ENCODE data around the gene BABAM2. TPM values are rescaled to one million over a fixed set of nuclear protein-coding genes. Genes with fewer than 3 reads are reported as not detected.

BABAM2 gene
- total RNA-seq, 1 donor from 2014 or later: 34.6 TPM

DNA sequence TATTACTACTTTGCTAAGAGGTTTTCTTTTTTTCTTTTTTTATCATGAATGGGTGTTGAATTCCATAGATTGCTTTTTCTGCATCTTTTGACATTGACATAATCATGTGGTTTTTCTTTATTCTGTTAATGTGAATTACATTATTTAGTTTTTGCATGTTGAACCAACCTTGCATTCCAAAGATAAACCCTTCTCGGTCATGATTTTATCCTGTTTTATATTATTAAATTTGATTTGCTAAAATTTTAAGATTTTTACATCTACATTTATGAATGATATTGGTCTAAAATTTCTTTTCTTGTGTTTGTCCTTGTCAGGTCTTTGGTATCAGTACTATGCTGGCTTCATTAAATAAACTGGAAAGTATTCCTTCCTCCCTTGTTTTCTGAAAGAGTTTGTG, 414.7 kb downstream of the BABAM2 start:
- H3K4me2 ChIP-seq: no peak overlapping the region
- no peaks in the 10 kb centered on the region for H3K9me3 ChIP-seq (ENCODE audit: low read depth)
- H3K4me1 ChIP-seq: peaks cover 4% of the 10 kb centered on the region
- TF ChIP-seq, protein P1, sequence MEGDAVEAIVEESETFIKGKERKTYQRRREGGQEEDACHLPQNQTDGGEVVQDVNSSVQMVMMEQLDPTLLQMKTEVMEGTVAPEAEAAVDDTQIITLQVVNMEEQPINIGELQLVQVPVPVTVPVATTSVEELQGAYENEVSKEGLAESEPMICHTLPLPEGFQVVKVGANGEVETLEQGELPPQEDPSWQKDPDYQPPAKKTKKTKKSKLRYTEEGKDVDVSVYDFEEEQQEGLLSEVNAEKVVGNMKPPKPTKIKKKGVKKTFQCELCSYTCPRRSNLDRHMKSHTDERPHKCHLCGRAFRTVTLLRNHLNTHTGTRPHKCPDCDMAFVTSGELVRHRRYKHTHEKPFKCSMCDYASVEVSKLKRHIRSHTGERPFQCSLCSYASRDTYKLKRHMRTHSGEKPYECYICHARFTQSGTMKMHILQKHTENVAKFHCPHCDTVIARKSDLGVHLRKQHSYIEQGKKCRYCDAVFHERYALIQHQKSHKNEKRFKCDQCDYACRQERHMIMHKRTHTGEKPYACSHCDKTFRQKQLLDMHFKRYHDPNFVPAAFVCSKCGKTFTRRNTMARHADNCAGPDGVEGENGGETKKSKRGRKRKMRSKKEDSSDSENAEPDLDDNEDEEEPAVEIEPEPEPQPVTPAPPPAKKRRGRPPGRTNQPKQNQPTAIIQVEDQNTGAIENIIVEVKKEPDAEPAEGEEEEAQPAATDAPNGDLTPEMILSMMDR (IDR thresholded peaks at IDR 0.05): no peak
- no peak for TF ChIP-seq EZH2phosphoT487 (IDR thresholded peaks at IDR 0.05)
- TF ChIP-seq EZH2 (IDR thresholded peaks at IDR 0.05): no peak
- Mint-ChIP-seq H3K27ac (no peak overlapping the region), H3K27me3 (ENCODE audit: insufficient read depth, low read depth) (no peaks in the 10 kb centered on the region), H3K36me3 (peaks cover 15% of the 10 kb centered on the region), H3K4me1 (no peaks in the 10 kb centered on the region), H3K4me3 (no peak overlapping the region), H3K9me3 (peaks cover 7% of the 10 kb centered on the region)
- no peak overlapping the region for H3K4me3 ChIP-seq
- no peak overlapping the region for H3K27ac ChIP-seq
- no peaks in the 10 kb centered on the region for H3K36me3 ChIP-seq
- no peaks in the 10 kb centered on the region for H3K79me2 ChIP-seq (ENCODE audit: low read depth)
- H3F3A ChIP-seq (ENCODE audit: low read depth): no peaks in the 10 kb centered on the region
- no peak for DNase-seq (ENCODE audit: low spot score)
- H3K27me3 ChIP-seq: no peaks in the 10 kb centered on the region
- H2AFZ ChIP-seq (replicated peaks): no peak overlapping the region
- H4K20me1 ChIP-seq (ENCODE audit: low read depth): no peaks in the 10 kb centered on the region
- no peak overlapping the region for H3K9ac ChIP-seq

- Histone ChIP-seq H3F3A (ENCODE audit: low read depth) (no peaks in the 10 kb centered on the region), H3K4me2 (no peak overlapping the region), H2AFZ (replicated peaks) (no peak overlapping the region), H3K4me1 (peaks cover 11% of the 10 kb centered on the region), H3K27me3 (no peaks in the 10 kb centered on the region), H3K9me3 (ENCODE audit: low read depth) (no peaks in the 10 kb centered on the region), H3K9ac (no peak overlapping the region), H3K4me3 (no peak overlapping the region), H4K20me1 (ENCODE audit: low read depth) (no peaks in the 10 kb centered on the region), H3K36me3 (no peaks in the 10 kb centered on the region), H3K79me2 (ENCODE audit: low read depth) (no peaks in the 10 kb centered on the region), H3K27ac (no peak overlapping the region)
- no peak for DNase-seq (ENCODE audit: low spot score)
- H3K4me1 Mint-ChIP-seq: peaks cover 3% of the 10 kb centered on the region
- H3K36me3 Mint-ChIP-seq: peaks cover 10% of the 10 kb centered on the region
- H3K4me3 Mint-ChIP-seq: no peak overlapping the region
- TF ChIP-seq EZH2 (IDR thresholded peaks at IDR 0.05) (no peak), EZH2phosphoT487 (IDR thresholded peaks at IDR 0.05) (no peak)
- TF ChIP-seq, protein P1 (IDR thresholded peaks at IDR 0.05): no peak
- peaks cover 5% of the 10 kb centered on the region for H3K9me3 Mint-ChIP-seq
- no peak overlapping the region for H3K27ac Mint-ChIP-seq
- H3K27me3 Mint-ChIP-seq (ENCODE audit: insufficient read depth, low read depth): no peaks in the 10 kb centered on the region
These were observed 419.6 kb downstream of the BABAM2 start for GRCh38 chr2:28310107-28310506.

GRCh38 chr2:28311660-28312249, 421.2 kb downstream of the BABAM2 start:
- no peaks in the 10 kb centered on the region for H3K79me2 ChIP-seq (ENCODE audit: low read depth)
- no peak for TF ChIP-seq EZH2phosphoT487 (IDR thresholded peaks at IDR 0.05)
- TF ChIP-seq, protein P1 (IDR thresholded peaks at IDR 0.05): no peak
- no peak overlapping the region for H3K4me2 ChIP-seq
- no peaks in the 10 kb centered on the region for H3K27me3 ChIP-seq
- no peaks in the 10 kb centered on the region for H3K27me3 Mint-ChIP-seq (ENCODE audit: insufficient read depth, low read depth)
- no peaks in the 10 kb centered on the region for H3F3A ChIP-seq (ENCODE audit: low read depth)
- no peak overlapping the region for H3K4me3 Mint-ChIP-seq
- peaks cover 8% of the 10 kb centered on the region for H3K36me3 Mint-ChIP-seq
- H3K27ac ChIP-seq: no peak overlapping the region
- H3K9me3 ChIP-seq (ENCODE audit: low read depth): no peaks in the 10 kb centered on the region
- peaks cover 3% of the 10 kb centered on the region for H3K4me1 Mint-ChIP-seq
- no peak overlapping the region for H2AFZ ChIP-seq (replicated peaks)
- no peak for DNase-seq (ENCODE audit: low spot score)
- no peak overlapping the region for H3K4me3 ChIP-seq
- no peaks in the 10 kb centered on the region for H4K20me1 ChIP-seq (ENCODE audit: low read depth)
- H3K9me3 Mint-ChIP-seq: peaks cover 2% of the 10 kb centered on the region
- H3K36me3 ChIP-seq: no peaks in the 10 kb centered on the region
- H3K27ac Mint-ChIP-seq: no peak overlapping the region
- H3K4me1 ChIP-seq: peaks cover 13% of the 10 kb centered on the region
- no peak overlapping the region for H3K9ac ChIP-seq

All from neural progenitor cell (in vitro differentiated cells).